HepG2 (cell line): ENCODE measurements around the gene MED25. TPM values are rescaled to one million over a fixed set of nuclear protein-coding genes. Genes with fewer than 3 reads are reported as not detected.

Source experiments
- ATF4 ChIP-seq, 2 experiments: fragments of 450-650 bp in 1 of 2; sonication (generic) in 1 of 2; formaldehyde crosslinking; IDR thresholded peaks; 2 replicates each; pipeline versions ENCODE4 v1.5.0 to v1.8.0; 2020 to 2022; ENCODE audit warnings: mild to moderate bottlenecking in 1 of 2, missing genetic modification reagents in 1 of 2
- ATF7 ChIP-seq, 2 experiments: fragments of 450-650 bp in 1 of 2; sonication (generic) in 1 of 2; formaldehyde crosslinking in 1 of 2; IDR thresholded peaks; 2 replicates each; pipeline versions ENCODE4 v1.4.0 to v1.6.1; 2016 to 2020; ENCODE audit warnings: antibody characterized with exemption in 1 of 2, mild to moderate bottlenecking in 1 of 2, missing genetic modification reagents in 1 of 2
- DNMT3B ChIP-seq: conservative IDR thresholded peaks from 2 replicates; pipeline ENCODE4 v1.6.1; 2016; ENCODE audit warnings: missing biosample characterization, control low read depth
- DR1 ChIP-seq: sonication (generic); formaldehyde crosslinking; IDR thresholded peaks from 2 replicates; pipeline ENCODE4 v1.8.0; 2021; ENCODE audit warnings: mild to moderate bottlenecking, missing genetic modification reagents, inconsistent platforms
- GMEB2 ChIP-seq: IDR thresholded peaks from 2 replicates; pipeline ENCODE4 v1.6.1; 2016; ENCODE audit warnings: missing biosample characterization, missing genetic modification reagents, low read depth
- PCBP1 ChIP-seq: fragments of 200-400 bp; formaldehyde crosslinking; IDR thresholded peaks from 2 replicates; pipeline ENCODE4 v1.6.1; 2017; ENCODE audit warnings: mild to moderate bottlenecking, low read depth, low read length, borderline replicate concordance
- POLR2G ChIP-seq: fragments of 200-400 bp; formaldehyde crosslinking; IDR thresholded peaks from 2 replicates; pipeline ENCODE4 v1.6.1; 2018; ENCODE audit warnings: mild to moderate bottlenecking, low read depth, low read length, moderate library complexity
- TBL1XR1 ChIP-seq: fragments of 150-350 bp; IDR thresholded peaks from 2 replicates; pipeline ENCODE4 v1.6.1; 2014; ENCODE audit warnings: borderline replicate concordance, low read length; ENCODE audit not compliant: partially characterized antibody
- TBX3 ChIP-seq: fragments of 450-650 bp; IDR thresholded peaks from 2 replicates; pipeline ENCODE4 v1.6.1; 2017; ENCODE audit warnings: antibody characterized with exemption, mild to moderate bottlenecking, inconsistent platforms, borderline replicate concordance
- TRIM24 ChIP-seq: sonication (generic); formaldehyde crosslinking; IDR thresholded peaks from 2 replicates; pipeline ENCODE4 v1.8.0; 2022; ENCODE audit warnings: mild to moderate bottlenecking, missing genetic modification reagents
- ZBTB2 ChIP-seq: sonication (generic); formaldehyde crosslinking; IDR thresholded peaks from 2 replicates; pipeline ENCODE4 v1.8.0; 2022; ENCODE audit warnings: low read depth, missing genetic modification reagents
- ZBTB3 ChIP-seq: sonication (generic); formaldehyde crosslinking; IDR thresholded peaks from 2 replicates; pipeline ENCODE4 v1.4.0; 2020; ENCODE audit warnings: low read depth, mild to moderate bottlenecking, moderate library complexity, missing genetic modification reagents, borderline replicate concordance
- ZNF12 ChIP-seq: sonication (generic); formaldehyde crosslinking; IDR thresholded peaks from 2 replicates; pipeline ENCODE4 v1.5.0; 2020; ENCODE audit warnings: missing genetic modification reagents
- ZNF17 ChIP-seq: sonication (generic); formaldehyde crosslinking; IDR thresholded peaks from 2 replicates; pipeline ENCODE4 v1.5.0; 2020; ENCODE audit warnings: mild to moderate bottlenecking, missing genetic modification reagents
- ZNF362 ChIP-seq: sonication (generic); formaldehyde crosslinking; IDR thresholded peaks from 2 replicates; pipeline ENCODE4 v1.4.0; 2020; ENCODE audit warnings: missing genetic modification reagents, mild to moderate bottlenecking, borderline replicate concordance
- ZNF430 ChIP-seq: sonication (generic); formaldehyde crosslinking; IDR thresholded peaks from 2 replicates; pipeline ENCODE4 v1.9.0; 2021; ENCODE audit warnings: mild to moderate bottlenecking, missing genetic modification reagents
- ZNF557 ChIP-seq: sonication (generic); formaldehyde crosslinking; IDR thresholded peaks from 2 replicates; pipeline ENCODE4 v1.4.0; 2020; ENCODE audit warnings: missing genetic modification reagents
- ZNF644 ChIP-seq: IDR thresholded peaks from 2 replicates; pipeline ENCODE4 v1.6.1; 2016; ENCODE audit warnings: low read depth
- ZNF678 ChIP-seq: sonication (generic); formaldehyde crosslinking; IDR thresholded peaks from 2 replicates; pipeline ENCODE4 v1.4.0; 2020; ENCODE audit warnings: mild to moderate bottlenecking, missing genetic modification reagents
- ZSCAN5A ChIP-seq: sonication (generic); formaldehyde crosslinking; IDR thresholded peaks from 2 replicates; pipeline ENCODE4 v1.8.0; 2022; ENCODE audit warnings: mild to moderate bottlenecking, missing genetic modification reagents, borderline replicate concordance
- polyA plus RNA-seq, 8 experiments: library from polyadenylated mRNA; depleted of rRNA in 3 of 8; stranded (reverse) in 7 of 8; unstranded in 1 of 8; fragments of >200 nt; fragmentation: Illumina TruSeq in 4 of 8; extraction: Trizol in 4 of 8; gene quantifications; 2 replicates each; pipeline versions ENCODE4 v1.2.1 to v1.2.3, GENCODE V29; 2011 to 2016; ENCODE audit warnings: low read depth in 4 of 8, missing spikeins in 1 of 8, mixed read lengths in 1 of 8; ENCODE audit not compliant: insufficient read depth in 1 of 8
- total RNA-seq, 5 experiments: library from RNA; depleted of rRNA; stranded (reverse); fragments of >200 nt; fragmentation: Illumina TruSeq; extraction: Trizol; gene quantifications; 2 replicates each; pipeline ENCODE4 v1.2.3, GENCODE V29; 2016; ENCODE audit warnings: low read depth in 1 of 5

Gene MED25
- total and polyA plus RNA-seq, 2 of the 13 experiments (the other 11 are each of a cell fraction or from before 2014, with no cell fraction given), result 11.1 to 15.1 TPM

- TF ChIP-seq ZNF430 (CRISPR knock-in tag) (no peak), ZNF12 (CRISPR knock-in tag) (no peak), ZNF678 (CRISPR knock-in tag) (no peak), DR1 (peak; percentile 63; the same call in 1 of the 2 replicates), ZNF557 (CRISPR knock-in tag) (no peak), ZNF644 (CRISPR knock-in tag) (no peak), TRIM24 (CRISPR knock-in tag) (no peak), ATF7 (IDR thresholded peaks at IDR 0.05) (0 out of 2 replicates have a peak, but pooled peaks have one; percentile 25), ATF7 (CRISPR knock-in tag; IDR thresholded peaks at IDR 0.05) (no peak), ZBTB3 (no peak; the same call in 1 of the 2 replicates), POLR2G (0 out of 2 replicates have a peak, but pooled peaks have one; percentile 2), ZSCAN5A (CRISPR knock-in tag) (peak; percentile 43; the same call in 1 of the 2 replicates), PCBP1 (no peak), GMEB2 (CRISPR knock-in tag) (peak; percentile 72), ZBTB2 (CRISPR knock-in tag) (no peak), TBL1XR1 (peak; percentile 15), DNMT3B (CRISPR knock-in tag) (0 out of 2 replicates have a peak, but pooled peaks have one; percentile 23), TBX3 (no peak), ZNF17 (CRISPR knock-in tag) (no peak), ZNF362 (CRISPR knock-in tag) (no peak), ATF4 (CRISPR knock-in tag; IDR thresholded peaks at IDR 0.05) (peak in 1 of 2 experiments; percentile 80; a peak in 2 of 4 replicates)
Observed at GRCh38 chr19:49876422-49877019, 58.4 kb downstream of the MED25 start (continued).
